Measurements from ENCODE around the gene PCDH9.

The PCDH9 gene

DNA sequence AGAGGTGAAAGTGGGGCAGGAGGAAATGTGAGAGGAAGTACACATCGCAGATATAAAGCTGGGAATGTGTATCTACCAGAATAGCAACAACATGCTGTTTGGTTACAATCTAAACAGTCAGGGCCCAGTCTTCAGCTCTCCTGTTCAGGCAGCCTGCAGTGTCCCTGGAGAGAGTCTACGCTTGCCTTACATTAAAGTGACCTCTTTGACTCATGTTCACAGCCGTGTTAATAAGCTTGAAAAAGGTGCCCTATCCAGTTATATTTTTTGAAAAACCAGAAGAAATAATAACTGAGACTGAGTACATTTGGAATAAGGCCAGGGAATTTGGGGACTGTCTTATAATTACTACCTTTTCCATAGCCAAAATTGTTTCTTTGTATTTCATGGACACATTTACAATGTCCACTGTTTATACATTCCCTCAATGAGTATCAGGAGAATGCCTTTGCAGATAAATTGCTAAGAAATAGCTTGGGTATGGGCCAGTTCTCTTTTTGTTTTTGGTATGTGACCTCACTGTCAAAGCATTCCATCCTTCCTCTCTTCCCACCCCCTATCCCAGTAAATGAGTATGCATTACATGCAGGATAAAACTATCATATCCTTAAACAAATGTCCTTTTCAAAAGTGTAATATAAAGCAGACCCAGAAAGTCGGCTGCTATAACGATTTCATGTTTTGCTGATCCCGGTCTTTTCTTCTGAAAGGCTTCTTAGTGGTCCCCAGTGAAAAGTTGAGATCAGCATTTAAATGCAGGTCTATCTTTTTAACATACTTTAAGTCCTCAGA, 82.6 kb downstream of the PCDH9 start:
- no peak overlapping the region for H3K27ac ChIP-seq
- H3K4me3 ChIP-seq (ENCODE audit: low read depth in 1 of 2, low read length in 1 of 2): no peak overlapping the region
- TF ChIP-seq, protein P1, sequence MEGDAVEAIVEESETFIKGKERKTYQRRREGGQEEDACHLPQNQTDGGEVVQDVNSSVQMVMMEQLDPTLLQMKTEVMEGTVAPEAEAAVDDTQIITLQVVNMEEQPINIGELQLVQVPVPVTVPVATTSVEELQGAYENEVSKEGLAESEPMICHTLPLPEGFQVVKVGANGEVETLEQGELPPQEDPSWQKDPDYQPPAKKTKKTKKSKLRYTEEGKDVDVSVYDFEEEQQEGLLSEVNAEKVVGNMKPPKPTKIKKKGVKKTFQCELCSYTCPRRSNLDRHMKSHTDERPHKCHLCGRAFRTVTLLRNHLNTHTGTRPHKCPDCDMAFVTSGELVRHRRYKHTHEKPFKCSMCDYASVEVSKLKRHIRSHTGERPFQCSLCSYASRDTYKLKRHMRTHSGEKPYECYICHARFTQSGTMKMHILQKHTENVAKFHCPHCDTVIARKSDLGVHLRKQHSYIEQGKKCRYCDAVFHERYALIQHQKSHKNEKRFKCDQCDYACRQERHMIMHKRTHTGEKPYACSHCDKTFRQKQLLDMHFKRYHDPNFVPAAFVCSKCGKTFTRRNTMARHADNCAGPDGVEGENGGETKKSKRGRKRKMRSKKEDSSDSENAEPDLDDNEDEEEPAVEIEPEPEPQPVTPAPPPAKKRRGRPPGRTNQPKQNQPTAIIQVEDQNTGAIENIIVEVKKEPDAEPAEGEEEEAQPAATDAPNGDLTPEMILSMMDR (IDR thresholded peaks at IDR 0.05): no peak
- no peaks in the 10 kb centered on the region for H3K27me3 ChIP-seq
- no peaks in the 10 kb centered on the region for H3K4me1 ChIP-seq (ENCODE audit: control insufficient read depth in 1 of 2, insufficient read depth in 1 of 2, low read depth in 1 of 2, low read length in 1 of 2)
- no peaks in the 10 kb centered on the region for H3K9me3 ChIP-seq
- H3K36me3 ChIP-seq: no peaks in the 10 kb centered on the region

DNA sequence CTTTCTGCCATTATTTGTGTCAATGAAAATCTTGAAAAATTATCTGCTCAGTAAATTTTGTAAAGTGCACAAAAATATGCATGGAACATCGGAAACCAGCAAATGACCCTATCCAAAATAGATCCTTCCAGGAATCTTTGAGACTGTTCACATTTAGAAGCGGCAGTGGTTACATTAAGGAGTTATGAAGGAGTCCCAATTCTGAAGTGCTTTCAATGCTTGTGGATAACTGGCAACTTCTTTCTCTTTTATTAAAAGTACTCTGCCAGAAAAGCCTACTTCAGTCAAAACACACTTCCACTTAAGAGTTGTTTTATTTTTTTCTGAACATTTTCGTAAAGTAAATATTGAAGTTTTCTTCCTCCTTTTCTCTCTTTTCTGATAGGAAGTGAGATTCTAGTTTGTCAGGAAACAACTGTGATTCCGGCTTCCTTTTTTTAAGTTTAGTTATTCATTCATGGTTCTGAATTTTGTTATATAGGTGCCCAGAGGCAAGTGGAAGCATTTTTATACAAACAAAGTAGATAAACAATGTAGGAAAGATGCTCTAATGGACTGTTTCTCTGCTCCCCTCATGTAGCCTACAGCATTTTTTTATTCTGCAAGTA, 83.5 kb downstream of the PCDH9 start:
- H3K27ac ChIP-seq: no peak overlapping the region
- no peak overlapping the region for H3K4me3 ChIP-seq (ENCODE audit: low read depth in 1 of 2, low read length in 1 of 2)
- H3K9me3 ChIP-seq: no peaks in the 10 kb centered on the region
- no peaks in the 10 kb centered on the region for H3K36me3 ChIP-seq
- no peaks in the 10 kb centered on the region for H3K4me1 ChIP-seq (ENCODE audit: control insufficient read depth in 1 of 2, insufficient read depth in 1 of 2, low read depth in 1 of 2, low read length in 1 of 2)
- no peaks in the 10 kb centered on the region for H3K27me3 ChIP-seq
- TF ChIP-seq, protein P1 (IDR thresholded peaks at IDR 0.05): no peak

DNA sequence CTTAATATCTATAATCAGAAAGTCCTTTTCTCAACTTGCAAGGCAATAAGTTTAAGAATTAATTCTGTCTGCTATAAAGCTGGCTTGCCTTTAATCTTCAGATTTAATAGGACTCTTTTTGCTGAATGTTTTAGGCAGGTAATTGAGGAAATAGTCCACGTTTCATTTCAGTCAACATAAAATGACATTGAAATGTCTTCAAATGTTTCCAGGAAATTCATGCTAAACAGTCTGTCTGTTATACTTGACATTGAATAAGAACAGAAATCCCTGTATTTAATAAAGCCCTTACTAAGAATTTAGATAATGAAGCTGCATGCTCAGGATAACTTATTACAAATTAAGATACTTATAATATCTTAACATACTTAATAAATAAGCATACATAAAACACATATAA, 84.2 kb downstream of the PCDH9 start:
- TF ChIP-seq, protein P1 (IDR thresholded peaks at IDR 0.05): no peak
- H3K4me1 ChIP-seq (ENCODE audit: control insufficient read depth in 1 of 2, insufficient read depth in 1 of 2, low read depth in 1 of 2, low read length in 1 of 2): no peaks in the 10 kb centered on the region

DNA sequence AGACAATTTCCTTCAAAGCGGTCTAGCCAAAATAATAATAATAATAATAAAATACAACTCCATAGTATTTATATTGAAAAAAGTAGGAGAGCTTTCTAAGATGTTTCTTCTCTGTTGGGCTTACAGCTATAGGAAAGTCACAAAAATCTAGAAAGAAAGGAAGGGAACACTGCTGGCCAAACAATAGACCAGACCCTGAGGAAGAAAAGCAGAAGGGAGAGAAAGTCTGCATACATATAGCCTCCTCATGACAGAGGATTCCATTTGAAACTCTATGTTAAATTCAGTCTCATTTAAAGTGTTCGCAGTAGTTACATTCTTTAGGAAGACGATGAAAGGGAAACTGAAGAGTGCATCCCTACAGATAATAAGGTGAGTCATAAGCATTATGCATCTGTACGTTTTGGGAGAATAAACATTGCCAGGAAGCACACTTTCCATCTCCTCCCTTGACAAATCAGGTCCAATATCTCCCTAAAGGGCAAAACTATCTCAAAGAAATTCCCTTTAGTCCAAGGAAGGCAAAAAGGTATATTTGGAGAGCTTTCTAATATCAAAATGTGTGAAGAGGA, 86.5 kb downstream of the PCDH9 start:
- H3K9me3 ChIP-seq: no peaks in the 10 kb centered on the region

More for the DNA sequence above, 84.2 kb downstream of the PCDH9 start:
- no peaks in the 10 kb centered on the region for H3K36me3 ChIP-seq
- no peak overlapping the region for H3K4me3 ChIP-seq (ENCODE audit: low read depth in 1 of 2, low read length in 1 of 2)
- no peaks in the 10 kb centered on the region for H3K27me3 ChIP-seq
- no peak overlapping the region for H3K27ac ChIP-seq
- no peaks in the 10 kb centered on the region for H3K9me3 ChIP-seq

DNA sequence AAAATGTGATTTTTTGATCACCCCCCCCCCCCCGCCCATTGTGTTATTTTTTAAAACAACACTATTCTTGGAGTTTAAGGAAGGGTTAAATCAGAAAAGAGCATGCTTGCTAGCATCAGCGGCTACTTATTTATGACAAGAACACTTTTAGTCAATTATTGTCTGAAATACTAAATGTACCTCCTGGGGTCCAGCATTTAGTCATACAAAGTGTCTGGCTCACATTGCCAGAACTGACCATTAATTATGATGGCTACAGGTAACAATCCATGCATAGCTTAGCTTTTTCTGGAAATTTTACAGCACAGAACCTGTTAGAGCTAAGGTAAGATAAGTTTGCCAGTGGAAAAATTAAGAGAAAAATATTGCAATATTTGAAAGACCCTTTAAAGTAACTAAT, 90.1 kb downstream of the PCDH9 start:
- H3K4me1 ChIP-seq (ENCODE audit: control insufficient read depth in 1 of 2, insufficient read depth in 1 of 2, low read depth in 1 of 2, low read length in 1 of 2): no peaks in the 10 kb centered on the region
- no peaks in the 10 kb centered on the region for H3K36me3 ChIP-seq
- no peak overlapping the region for H3K4me3 ChIP-seq (ENCODE audit: low read depth in 1 of 2, low read length in 1 of 2)
- H3K9me3 ChIP-seq: no peaks in the 10 kb centered on the region
- TF ChIP-seq, protein P1 (IDR thresholded peaks at IDR 0.05): no peak
- H3K27ac ChIP-seq: no peak overlapping the region
- no peaks in the 10 kb centered on the region for H3K27me3 ChIP-seq

More for the DNA sequence above, 86.5 kb downstream of the PCDH9 start:
- TF ChIP-seq, protein P1 (IDR thresholded peaks at IDR 0.05): no peak
- Histone ChIP-seq H3K36me3 (no peaks in the 10 kb centered on the region), H3K4me3 (ENCODE audit: low read depth in 1 of 2, low read length in 1 of 2) (no peak overlapping the region), H3K27ac (no peak overlapping the region), H3K27me3 (no peaks in the 10 kb centered on the region), H3K4me1 (ENCODE audit: control insufficient read depth in 1 of 2, insufficient read depth in 1 of 2, low read depth in 1 of 2, low read length in 1 of 2) (no peaks in the 10 kb centered on the region)
